Measurements from ENCODE around the gene MROH7.

The MROH7 gene

GRCh38 chr1:54640863-54641836 is at the start of gene MROH7:
Gene MROH7 (plus strand): TSS chr1:54641786. CDS start chr1:54652927, 11,141 bp downstream.
- DNase-seq (ENCODE audit: low read depth in 2 of 2): no peak

- DNase-seq (ENCODE audit: low read depth in 2 of 2): no peak
Observed at GRCh38 chr1:54593571-54594160, 47.9 kb upstream of the MROH7 start.

- DNase-seq (ENCODE audit: low read depth in 2 of 2): no peak
Observed at GRCh38 chr1:54594463-54594862, 47.1 kb upstream of the MROH7 start.

- no peak for DNase-seq (ENCODE audit: low read depth in 2 of 2)
Observed at GRCh38 chr1:54595956-54596498, 45.6 kb upstream of the MROH7 start.

GRCh38 chr1:54596756-54597155 is 44.8 kb upstream of the MROH7 start:
- no peak for DNase-seq (ENCODE audit: low read depth in 2 of 2)

GRCh38 chr1:54597455-54598030 is 44.0 kb upstream of the MROH7 start:
- DNase-seq (ENCODE audit: low read depth in 2 of 2): no peak

- DNase-seq (ENCODE audit: low read depth in 2 of 2): no peak
Observed at GRCh38 chr1:54599211-54599823, 42.3 kb upstream of the MROH7 start.

GRCh38 chr1:54600947-54601721 is 40.5 kb upstream of the MROH7 start:
- no peak for DNase-seq (ENCODE audit: low read depth in 2 of 2)

GRCh38 chr1:54601730-54602129 is 39.9 kb upstream of the MROH7 start:
- DNase-seq (ENCODE audit: low read depth in 2 of 2): no peak

- DNase-seq (ENCODE audit: low read depth in 2 of 2): no peak
Observed at GRCh38 chr1:54602554-54602953, 39.0 kb upstream of the MROH7 start.

- no peak for DNase-seq (ENCODE audit: low read depth in 2 of 2)
Observed at GRCh38 chr1:54603241-54603640, 38.3 kb upstream of the MROH7 start.

GRCh38 chr1:54604051-54604450 is 37.5 kb upstream of the MROH7 start:
- DNase-seq (ENCODE audit: low read depth in 2 of 2): no peak

- no peak for DNase-seq (ENCODE audit: low read depth in 2 of 2)
Observed at GRCh38 chr1:54604572-54605370, 36.8 kb upstream of the MROH7 start.

GRCh38 chr1:54606096-54606989 is 35.2 kb upstream of the MROH7 start:
- DNase-seq (ENCODE audit: low read depth in 2 of 2): no peak

GRCh38 chr1:54606990-54607325 is 34.6 kb upstream of the MROH7 start:
- no peak for DNase-seq (ENCODE audit: low read depth in 2 of 2)

- no peak for DNase-seq (ENCODE audit: low read depth in 2 of 2)
Observed at GRCh38 chr1:54607821-54608565, 33.6 kb upstream of the MROH7 start.

GRCh38 chr1:54608566-54609230 is 32.9 kb upstream of the MROH7 start:
- no peak for DNase-seq (ENCODE audit: low read depth in 2 of 2)

GRCh38 chr1:54609301-54609921 is 32.2 kb upstream of the MROH7 start:
- no peak for DNase-seq (ENCODE audit: low read depth in 2 of 2)
